Fibroblast of lung (primary cell): ENCODE measurements around the gene MB21D2. TPM values are rescaled to one million over a fixed set of nuclear protein-coding genes. Genes with fewer than 3 reads are reported as not detected.

Experiments
- DNase-seq, 2 donors: peaks; one replicate each; pipeline versions ENCODE4 v3.0.0 to v3.0.0-alpha.2; 2010; ENCODE audit warnings: low read depth in 2 of 2
- H2AFZ ChIP-seq: 2 replicates; pipeline ENCODE4 v1.5.1; 2012; ENCODE audit warnings: low read length, control low read depth, inconsistent platforms
- H3K27ac ChIP-seq: 2 replicates; pipeline ENCODE4 v1.5.1; 2011; ENCODE audit warnings: low read length, control low read depth; ENCODE audit not compliant: insufficient read depth
- H3K27me3 ChIP-seq: 2 replicates; pipeline ENCODE4 v1.5.1; 2011; ENCODE audit warnings: mild to moderate bottlenecking, low read length; ENCODE audit not compliant: control insufficient read depth, insufficient read depth
- H3K36me3 ChIP-seq: 2 replicates; pipeline ENCODE4 v1.5.1; 2011; ENCODE audit warnings: low read length; ENCODE audit not compliant: control insufficient read depth, insufficient read depth
- H3K4me1 ChIP-seq: 2 replicates; pipeline ENCODE4 v1.5.1; 2011; ENCODE audit warnings: low read length; ENCODE audit not compliant: control insufficient read depth, insufficient read depth; ENCODE audit errors: extremely low read depth
- H3K4me2 ChIP-seq: 2 replicates; pipeline ENCODE4 v1.5.1; 2011; ENCODE audit warnings: low read length, control low read depth; ENCODE audit not compliant: insufficient read depth; ENCODE audit errors: extremely low read depth
- H3K4me3 ChIP-seq, 4 experiments: fragments of 200-600 bp in 1 of 4; sonication (generic) in 1 of 4; replicated peaks in 1 of 4; 2 replicates each; pipeline ENCODE4 v1.5.1; 2011 to 2016; ENCODE audit warnings: low read length in 4 of 4, low read depth in 3 of 4, mild to moderate bottlenecking in 3 of 4, control low read depth in 2 of 4, inconsistent platforms in 1 of 4, mixed read lengths in 1 of 4; ENCODE audit not compliant: insufficient read depth in 1 of 4; ENCODE audit errors: control extremely low read depth in 1 of 4
- H3K79me2 ChIP-seq: 2 replicates; pipeline ENCODE4 v1.5.1; 2012; ENCODE audit warnings: mild to moderate bottlenecking, low read length, inconsistent platforms; ENCODE audit not compliant: control insufficient read depth, insufficient read depth
- H3K9ac ChIP-seq: 2 replicates; pipeline ENCODE4 v1.5.1; 2011; ENCODE audit warnings: mild to moderate bottlenecking, low read length, control low read depth; ENCODE audit not compliant: insufficient read depth
- H3K9me3 ChIP-seq: 2 replicates; pipeline ENCODE4 v1.5.1; 2012; ENCODE audit warnings: low read depth, low read length; ENCODE audit not compliant: control insufficient read depth, insufficient read depth
- H4K20me1 ChIP-seq: 2 replicates; pipeline ENCODE4 v1.5.1; 2011; ENCODE audit warnings: low read length; ENCODE audit not compliant: control insufficient read depth, insufficient read depth; ENCODE audit errors: extremely low read depth
- CTCF ChIP-seq, 2 donors: IDR thresholded peaks in 1 of 2; conservative IDR thresholded peaks in 1 of 2; 1 replicate in 1 of 2; 2 replicates in 1 of 2; pipeline ENCODE4 v1.5.1; 2011 to 2012; ENCODE audit warnings: low read length in 2 of 2, control low read depth in 1 of 2, inconsistent platforms in 1 of 2, low read depth in 1 of 2, mild to moderate bottlenecking in 1 of 2
- EZH2 ChIP-seq: IDR thresholded peaks from 2 replicates; pipeline ENCODE4 v1.5.1; 2012; ENCODE audit warnings: low read length, control low read depth, mild to moderate bottlenecking; ENCODE audit errors: missing control alignments
- polyA plus RNA-seq, 2 donors: library from polyadenylated mRNA; depleted of rRNA in 1 of 2; stranded (reverse) in 1 of 2; unstranded in 1 of 2; fragments of >200 nt; gene quantifications; 2 replicates each; pipeline ENCODE4 v1.2.1, GENCODE V29; 2011 to 2012; ENCODE audit warnings: missing spikeins in 1 of 2
- total RNA-seq: library from RNA; depleted of rRNA; stranded (reverse); fragments of >200 nt; gene quantifications from 2 replicates; pipeline ENCODE4 v1.2.1, GENCODE V29; 2014

MB21D2 gene
- total and polyA plus RNA-seq, 2 donors (not counting 1 experiment from before 2014, with no cell fraction given) = 3.5 to 11.4 TPM

- H3K9ac ChIP-seq = no peak overlapping the region
- H3K4me2 ChIP-seq = no peak overlapping the region
- H3K27ac ChIP-seq = no peak overlapping the region
- H2AFZ ChIP-seq = no peak overlapping the region
- H4K20me1 ChIP-seq = no peaks in the 10 kb centered on the region
- no peaks in the 10 kb centered on the region for H3K27me3 ChIP-seq
- peak in 1 of 2 donors; percentile 65 for DNase-seq
- H3K4me1 ChIP-seq = peaks cover 17% of the 10 kb centered on the region
- no peak for TF ChIP-seq CTCF (conservative IDR thresholded peaks at IDR 0.05 in 1 of 2, IDR thresholded peaks at IDR 0.05 in 1 of 2; ENCODE audit: low read depth in 1 of 2, low read length in 2 of 2)
- TF ChIP-seq EZH2 = no peak
- H3K79me2 ChIP-seq = peaks cover 9% of the 10 kb centered on the region
- H3K4me3 ChIP-seq = no peak overlapping the region
- H3K36me3 ChIP-seq = no peaks in the 10 kb centered on the region
- no peaks in the 10 kb centered on the region for H3K9me3 ChIP-seq
Observed at GRCh38 chr3:192834428-192834827, 83.2 kb downstream of the MB21D2 start.

GRCh38 chr3:192833177-192833890 is 84.3 kb downstream of the MB21D2 start:
- DNase-seq = peak; percentile 89 to 93
- peaks cover 9% of the 10 kb centered on the region for H3K79me2 ChIP-seq
- peak overlapping the region in 2 of 4 experiments; percentile 32 to 44 for H3K4me3 ChIP-seq
- no peaks in the 10 kb centered on the region for H3K9me3 ChIP-seq
- no peak overlapping the region for H3K9ac ChIP-seq
- peak overlapping the region; percentile 74 for H3K4me2 ChIP-seq
- peaks cover 17% of the 10 kb centered on the region for H3K4me1 ChIP-seq
- H2AFZ ChIP-seq = no peak overlapping the region
- no peaks in the 10 kb centered on the region for H3K27me3 ChIP-seq
- H3K36me3 ChIP-seq = no peaks in the 10 kb centered on the region
- TF ChIP-seq CTCF (conservative IDR thresholded peaks at IDR 0.05 in 1 of 2, IDR thresholded peaks at IDR 0.05 in 1 of 2; ENCODE audit: low read depth in 1 of 2, low read length in 2 of 2) (no peak), EZH2 (no peak)
- no peaks in the 10 kb centered on the region for H4K20me1 ChIP-seq
- peak overlapping the region; percentile 11 for H3K27ac ChIP-seq

DNA sequence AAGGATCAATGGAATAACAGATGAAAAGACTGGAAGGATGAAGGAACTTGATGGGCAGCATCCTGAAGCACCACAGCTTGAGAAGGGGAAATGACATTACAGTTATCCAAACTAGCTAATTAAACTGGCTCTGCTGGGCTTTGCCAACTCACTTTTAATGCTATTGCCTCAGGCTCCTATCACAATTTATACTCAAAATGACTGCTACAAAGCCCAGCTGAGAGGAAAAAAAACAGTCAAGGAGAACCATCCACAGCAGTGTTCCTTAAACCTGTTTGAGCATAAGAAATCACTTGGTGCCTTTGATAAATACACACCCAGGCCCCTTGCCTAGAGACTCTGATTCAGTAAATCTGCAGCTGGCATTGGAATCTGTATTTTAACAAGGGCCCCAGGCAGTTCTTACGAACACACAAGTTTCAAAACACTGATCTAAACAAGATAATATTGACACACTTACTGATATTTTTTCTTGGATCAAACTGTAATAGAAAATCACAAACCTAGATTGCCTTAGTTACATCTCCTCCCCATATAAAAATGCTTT is 85.8 kb downstream of the MB21D2 start:
- peak in 1 of 2 donors; percentile 36 for DNase-seq
- Histone ChIP-seq H3K36me3 (no peaks in the 10 kb centered on the region), H3K27me3 (no peaks in the 10 kb centered on the region), H3K79me2 (peaks cover 9% of the 10 kb centered on the region), H3K27ac (no peak overlapping the region), H3K4me2 (no peak overlapping the region), H3K9me3 (no peaks in the 10 kb centered on the region), H3K9ac (no peak overlapping the region), H4K20me1 (no peaks in the 10 kb centered on the region), H3K4me1 (peaks cover 17% of the 10 kb centered on the region), H3K4me3 (no peak overlapping the region), H2AFZ (no peak overlapping the region)
- no peak for TF ChIP-seq CTCF (conservative IDR thresholded peaks at IDR 0.05 in 1 of 2, IDR thresholded peaks at IDR 0.05 in 1 of 2; ENCODE audit: low read depth in 1 of 2, low read length in 2 of 2)
- TF ChIP-seq EZH2 = no peak
